Mucosa of gallbladder (tissue), 1 donor: ENCODE data around the gene DAZAP1. TPM values are rescaled to one million over a fixed set of nuclear protein-coding genes. Genes with fewer than 3 reads are reported as not detected.
"Not testable (repeated sequence)": the region's sequence is repeated elsewhere in the genome, so short reads cannot be mapped to it uniquely, and the experiment has no call there.

ENCODE experiments used
- DNase-seq: peaks from one replicate; pipeline ENCODE4 v3.0.0-alpha.2; 2020; ENCODE audit warnings: low spot score
- total RNA-seq: library from RNA; stranded (reverse); gene quantifications from one replicate; pipeline ENCODE4 v1.2.1, GENCODE V29; 2021
- donor health status: DM: no; HTN: no; CAD: no.

DAZAP1 gene
- total RNA-seq, 1 donor from 2014 or later, result 77.7 TPM

DNA sequence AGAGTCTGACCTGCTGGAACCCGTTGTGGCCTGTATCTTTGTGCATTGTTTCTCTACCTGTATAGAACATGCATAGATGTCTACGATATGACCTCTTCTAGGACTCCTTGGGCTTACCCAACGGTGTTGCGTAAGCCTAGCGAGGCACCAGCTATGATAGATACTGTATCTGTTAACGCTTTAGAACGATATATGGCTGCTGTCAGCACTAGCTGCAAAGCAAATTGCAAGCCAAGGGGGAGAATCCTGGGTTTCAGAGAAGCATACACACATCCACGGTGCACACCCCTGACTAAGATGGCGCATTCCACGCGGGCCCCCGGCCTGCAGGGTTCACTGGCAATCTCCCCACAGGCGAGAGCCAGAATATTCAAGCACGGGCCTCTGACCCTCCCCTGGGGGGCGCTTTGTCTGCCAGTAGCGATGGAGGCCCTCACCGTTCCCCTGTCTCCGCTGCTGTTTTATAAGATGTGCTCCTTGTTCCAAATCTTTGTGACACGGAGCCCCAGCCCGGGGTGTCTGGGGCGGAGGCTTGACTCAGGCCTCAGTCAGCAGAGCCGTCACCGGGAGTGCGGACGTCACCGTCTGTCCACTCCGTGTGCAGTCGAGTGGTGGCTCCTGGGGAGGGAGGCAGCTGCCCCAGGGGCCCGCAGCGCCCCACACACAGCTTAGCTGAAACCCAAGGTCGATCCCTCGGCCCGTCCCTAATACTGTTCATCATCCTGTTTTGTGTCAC is 17.9 kb downstream of the DAZAP1 start:
- no peak for DNase-seq

DNA sequence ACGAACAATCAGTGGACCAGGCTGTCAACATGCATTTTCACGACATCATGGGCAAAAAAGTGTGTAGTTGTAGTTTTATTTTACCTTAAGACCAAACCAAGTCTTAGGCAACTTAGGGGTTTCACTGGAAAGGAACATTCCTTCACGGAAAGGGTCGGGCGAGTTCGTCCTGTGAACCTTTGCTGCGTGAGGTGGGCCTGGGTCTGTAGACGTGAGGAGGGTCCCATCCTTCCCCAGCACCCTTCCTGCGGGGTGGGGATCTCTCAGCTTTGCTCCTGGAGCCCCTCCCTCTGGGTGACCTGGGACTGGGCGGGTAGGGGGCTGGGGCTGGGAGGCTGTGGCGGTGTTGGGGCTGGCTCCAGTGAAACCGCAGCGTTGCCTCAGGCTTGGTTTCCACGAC is 18.5 kb downstream of the DAZAP1 start:
- no peak for DNase-seq

DNA sequence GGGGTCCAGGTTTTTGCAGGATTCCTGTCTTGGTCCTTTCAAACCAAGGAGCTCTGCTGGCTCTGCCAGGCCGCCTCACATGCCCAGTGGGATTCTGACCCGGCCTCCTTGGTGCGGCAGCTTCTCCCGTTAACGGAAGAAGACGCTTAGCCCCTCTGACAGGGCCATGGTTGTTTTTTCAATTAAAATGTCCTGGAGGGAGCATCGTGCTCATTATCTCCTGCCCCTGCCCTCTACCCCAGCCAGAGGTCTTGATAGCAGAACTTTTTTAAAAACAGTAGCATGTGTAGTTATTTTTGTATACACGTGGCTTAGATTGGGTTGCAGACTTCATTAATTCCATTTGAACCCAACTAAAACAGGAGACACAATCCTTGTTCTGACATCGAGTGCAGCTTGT is 19.4 kb downstream of the DAZAP1 start:
- DNase-seq, result no peak

GRCh38 chr19:1427221-1427920 is 20.0 kb downstream of the DAZAP1 start:
- DNase-seq, result no peak

DNA sequence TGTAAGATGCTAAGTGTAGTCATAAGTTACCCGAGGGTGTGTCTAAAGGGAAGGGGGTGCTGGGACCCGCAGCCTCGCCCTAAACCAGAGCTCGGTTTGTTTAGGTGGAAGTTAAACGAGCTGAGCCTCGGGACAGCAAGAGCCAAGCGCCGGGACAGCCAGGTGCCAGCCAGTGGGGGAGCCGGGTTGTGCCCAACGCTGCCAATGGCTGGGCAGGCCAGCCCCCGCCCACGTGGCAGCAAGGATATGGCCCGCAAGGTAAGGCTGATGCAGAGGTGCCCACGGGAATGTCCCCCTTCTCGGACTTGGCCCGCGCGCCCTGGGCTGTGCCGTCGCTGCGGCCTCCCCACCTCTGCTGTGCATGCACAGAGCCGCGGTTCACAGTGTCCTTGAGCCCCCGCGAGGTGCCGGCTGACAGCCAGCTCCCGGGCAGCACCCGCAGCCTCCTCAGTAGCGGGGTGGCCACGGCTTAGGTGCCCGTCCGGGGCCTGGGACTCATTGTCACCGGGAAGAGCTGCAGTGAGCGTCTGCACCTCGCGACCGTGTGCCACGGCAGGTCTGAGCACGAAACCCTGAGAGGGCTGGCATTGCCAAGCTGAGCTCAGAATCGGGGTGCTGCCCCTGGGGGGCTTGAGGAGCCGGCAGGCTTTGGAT is 21.5 kb downstream of the DAZAP1 start:
- DNase-seq, result no peak

- DNase-seq, result peak; percentile 66
Measured at GRCh38 chr19:1429750-1430149, 22.4 kb downstream of the DAZAP1 start.

GRCh38 chr19:1430246-1430645 is 22.9 kb downstream of the DAZAP1 start:
- no peak for DNase-seq

GRCh38 chr19:1431759-1432506 is 24.5 kb downstream of the DAZAP1 start:
- DNase-seq, result no peak

GRCh38 chr19:1432507-1432887 is 25.1 kb downstream of the DAZAP1 start:
- DNase-seq, result no peak

- DNase-seq, result no peak
Measured at GRCh38 chr19:1433119-1434039, 26.0 kb downstream of the DAZAP1 start.

DNA sequence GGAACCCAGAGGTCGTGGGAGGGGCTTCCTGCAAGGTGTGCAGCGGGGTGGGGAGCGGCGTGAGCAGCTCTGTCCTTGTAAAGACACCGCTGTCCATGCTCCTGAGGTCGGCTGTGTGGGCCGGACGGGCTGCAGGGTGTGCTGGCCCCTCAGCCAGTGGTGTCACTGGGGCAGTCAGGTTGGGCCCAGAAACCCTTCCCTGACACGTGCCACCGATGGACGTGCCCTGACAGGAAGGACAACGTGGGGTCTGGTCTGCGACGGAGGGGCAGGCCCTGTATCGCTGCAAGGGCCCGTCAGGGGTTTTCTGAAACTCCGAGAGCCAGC is 26.6 kb downstream of the DAZAP1 start:
- DNase-seq, result no peak

DNA sequence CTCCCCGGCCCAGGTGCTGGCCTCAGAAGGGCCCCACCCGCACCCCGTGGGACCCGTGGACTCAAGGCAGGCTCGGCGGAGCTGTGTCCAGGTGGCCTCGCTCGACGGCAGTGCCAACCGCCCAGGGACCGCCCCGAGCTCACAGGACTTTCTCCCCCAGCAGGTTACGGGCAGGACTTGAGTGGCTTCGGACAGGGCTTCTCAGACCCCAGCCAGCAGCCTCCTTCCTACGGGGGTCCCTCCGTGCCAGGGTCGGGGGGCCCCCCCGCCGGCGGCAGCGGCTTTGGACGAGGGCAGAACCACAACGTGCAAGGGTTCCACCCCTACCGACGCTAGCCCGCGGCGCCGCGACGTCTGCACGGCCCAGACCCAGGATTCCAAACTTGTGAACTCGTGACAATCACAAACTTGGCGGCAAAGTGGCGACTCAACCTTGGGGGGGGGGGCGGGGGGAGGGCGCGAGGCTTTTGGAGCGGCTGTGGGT is 27.2 kb downstream of the DAZAP1 start:
- no peak for DNase-seq

- no peak for DNase-seq
Measured at GRCh38 chr19:1435378-1435989, 28.1 kb downstream of the DAZAP1 start.

GRCh38 chr19:1437609-1438008 is 30.2 kb downstream of the DAZAP1 start:
- no peak for DNase-seq

DNA sequence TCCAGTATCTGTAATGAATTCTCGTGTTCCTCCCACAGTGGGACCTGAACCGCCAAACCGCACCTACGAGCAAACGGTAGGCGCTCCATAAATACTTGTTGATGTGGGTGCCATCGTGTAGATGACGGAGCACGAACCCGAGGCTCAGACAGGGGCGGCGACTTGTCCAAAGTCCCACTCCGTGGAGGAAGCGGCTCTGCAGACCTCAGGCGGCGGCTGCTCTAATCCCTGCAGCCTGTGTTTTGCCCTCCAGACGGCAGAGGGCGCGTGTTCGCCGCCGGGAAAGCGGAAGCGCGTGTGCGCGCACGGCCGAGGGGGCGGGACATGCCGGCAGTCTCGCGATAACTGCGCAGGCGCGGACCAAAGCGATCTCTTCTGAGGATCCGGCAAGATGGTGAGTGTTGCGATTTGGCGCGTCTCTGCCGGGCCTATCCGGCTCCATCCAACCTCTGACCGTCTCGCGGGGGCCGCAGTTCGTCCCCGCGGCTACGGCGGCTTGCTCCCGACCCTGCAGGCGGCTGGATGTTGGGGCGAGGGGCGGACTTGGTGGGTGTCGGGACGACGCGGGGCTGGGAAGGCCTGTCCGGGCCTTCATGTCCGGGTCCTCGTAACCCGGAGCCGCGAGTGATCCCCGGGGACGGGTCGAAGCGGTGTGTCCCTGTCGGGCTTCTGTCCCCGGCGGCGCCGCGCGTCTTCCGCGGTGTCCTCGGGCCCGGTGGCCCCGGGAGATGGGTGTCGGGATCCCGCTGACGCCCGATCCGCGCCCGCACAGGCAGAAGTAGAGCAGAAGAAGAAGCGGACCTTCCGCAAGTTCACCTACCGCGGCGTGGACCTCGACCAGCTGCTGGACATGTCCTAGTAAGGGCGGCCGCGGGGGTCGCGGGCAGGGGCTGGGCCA is 30.9 kb downstream of the DAZAP1 start, which contains the start of gene RPS15:
Gene RPS15 (plus strand): TSS at position 362 of the 898 bp plus-strand sequence. CDS start 30 bp downstream, at position 392.
- peak; percentile 96 for DNase-seq

DNA sequence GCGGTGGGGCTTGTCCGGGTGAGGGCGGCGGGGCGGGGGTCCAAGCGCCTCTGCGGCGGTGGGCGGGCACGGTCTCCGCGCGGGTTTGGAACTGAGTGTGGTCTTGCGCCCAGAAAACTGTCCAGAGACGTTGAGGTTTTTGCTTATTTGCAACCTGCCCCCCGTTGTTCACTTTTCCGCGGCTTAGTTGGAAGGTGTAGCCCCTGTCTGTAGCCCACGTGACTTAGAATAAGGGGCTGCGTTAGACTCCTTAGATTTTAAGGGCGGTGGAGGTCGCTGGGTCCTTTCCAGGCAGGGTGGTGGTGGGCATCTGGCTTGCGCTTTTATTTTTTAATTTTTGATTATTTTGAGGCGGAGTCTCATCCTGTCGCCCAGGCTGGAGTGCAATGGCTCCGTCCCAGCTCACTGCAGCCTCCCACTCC is 31.6 kb downstream of the DAZAP1 start:
- no peak for DNase-seq

GRCh38 chr19:1439525-1440417 is 32.4 kb downstream of the DAZAP1 start:
- DNase-seq, result not testable (repeated sequence)

DNA sequence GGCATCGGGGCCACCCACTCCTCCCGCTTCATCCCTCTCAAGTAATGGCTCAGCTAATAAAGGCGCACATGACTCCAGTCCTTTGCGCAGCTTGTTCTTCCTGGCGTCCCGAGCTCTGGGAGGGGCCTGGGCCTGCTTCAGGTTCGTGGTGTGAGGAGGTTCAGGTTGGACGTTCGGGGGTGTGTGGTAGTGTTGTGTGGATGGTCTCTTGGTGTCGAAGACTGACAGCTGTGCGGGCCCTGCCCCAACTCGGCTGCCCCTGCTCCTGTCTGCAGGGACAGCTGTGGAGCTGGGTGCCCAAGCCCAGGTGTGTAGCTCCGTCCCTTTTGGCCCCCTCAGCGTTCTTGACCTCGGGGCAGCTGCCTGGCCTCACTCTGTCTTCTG is 33.0 kb downstream of the DAZAP1 start:
- no peak for DNase-seq
